Putamen (tissue), 1 donor: ENCODE results near the gene BBS1.

Source experiments
- DNase-seq: peaks from one replicate; pipeline ENCODE4 v3.0.0-alpha.2; 2016; ENCODE audit warnings: low spot score

BBS1 gene

GRCh38 chr11:66477263-66478201 is 32.9 kb upstream of the BBS1 start:
- no peak for DNase-seq

GRCh38 chr11:66478729-66479393 is 31.6 kb upstream of the BBS1 start:
- DNase-seq = no peak

- no peak for DNase-seq
Measured at GRCh38 chr11:66479394-66480116, 30.9 kb upstream of the BBS1 start.

- DNase-seq = peak; percentile 97
Measured at GRCh38 chr11:66480117-66480938, 30.1 kb upstream of the BBS1 start, which contains the start of gene DPP3. TSS of gene DPP3 (plus strand) at chr11:66480434. CDS start at chr11:66482201, 1,767 bp downstream.

- DNase-seq = no peak
Measured at GRCh38 chr11:66484806-66485380, 25.5 kb upstream of the BBS1 start.

GRCh38 chr11:66488957-66489356 is 21.5 kb upstream of the BBS1 start:
- no peak for DNase-seq

- DNase-seq = no peak
Measured at GRCh38 chr11:66489636-66490035, 20.8 kb upstream of the BBS1 start.

- DNase-seq = no peak
Measured at GRCh38 chr11:66491315-66491935, 19.0 kb upstream of the BBS1 start.

- no peak for DNase-seq
Measured at GRCh38 chr11:66492161-66492865, 18.1 kb upstream of the BBS1 start.

GRCh38 chr11:66493130-66493529 is 17.3 kb upstream of the BBS1 start:
- DNase-seq = no peak

GRCh38 chr11:66494458-66494857 is 16.0 kb upstream of the BBS1 start:
- no peak for DNase-seq

- no peak for DNase-seq
Measured at GRCh38 chr11:66494935-66495334, 15.5 kb upstream of the BBS1 start.

- DNase-seq = no peak
Measured at GRCh38 chr11:66495401-66495854, 15.0 kb upstream of the BBS1 start.

GRCh38 chr11:66497206-66497605 is 13.2 kb upstream of the BBS1 start:
- DNase-seq = no peak

GRCh38 chr11:66498506-66498905 is 11.9 kb upstream of the BBS1 start:
- no peak for DNase-seq

GRCh38 chr11:66505276-66505816 is 5.1 kb upstream of the BBS1 start:
- no peak for DNase-seq

GRCh38 chr11:66509131-66509561 is 1.3 kb upstream of the BBS1 start:
- DNase-seq = no peak

GRCh38 chr11:66510990-66511339 is 530 bp downstream of the BBS1 start:
- DNase-seq = no peak

GRCh38 chr11:66523611-66524010 is 13.2 kb downstream of the BBS1 start:
- no peak for DNase-seq
